MM.1S (cell line): Measurements from ENCODE around the gene DNM1L.

Source experiments
- DNase-seq: peaks from one replicate; pipeline ENCODE4 v3.0.0-alpha.2; 2015
- H2AFZ ChIP-seq: fragments of 300-600 bp; sonication (generic); 2 replicates; pipeline ENCODE4 v1.6.0; 2016; ENCODE audit warnings: antibody characterized with exemption, low read length
- H3F3A ChIP-seq: fragments of 300-600 bp; sonication (generic); 2 replicates; pipeline ENCODE4 v1.6.1; 2016; ENCODE audit warnings: mild to moderate bottlenecking, antibody characterized with exemption, low read length, moderate library complexity, mixed read lengths; ENCODE audit not compliant: insufficient read depth
- H3K27ac ChIP-seq: fragments of 300-600 bp; sonication (generic); 2 replicates; pipeline ENCODE4 v1.5.1; 2016; ENCODE audit warnings: mild to moderate bottlenecking, low read length
- H3K27me3 ChIP-seq: fragments of 300-600 bp; sonication (generic); replicated peaks from 2 replicates; pipeline ENCODE4 v1.6.0; 2016; ENCODE audit warnings: low read length; ENCODE audit not compliant: insufficient read depth
- H3K36me3 ChIP-seq: fragments of 300-600 bp; sonication (generic); replicated peaks from 2 replicates; pipeline ENCODE4 v1.6.1; 2016; ENCODE audit warnings: mild to moderate bottlenecking, low read length, mixed read lengths; ENCODE audit not compliant: insufficient read depth
- H3K4me1 ChIP-seq: fragments of 300-600 bp; sonication (generic); 2 replicates; pipeline ENCODE4 v1.6.1; 2016; ENCODE audit warnings: low read length, mixed read lengths
- H3K4me2 ChIP-seq: fragments of 300-600 bp; sonication (generic); 2 replicates; pipeline ENCODE4 v1.6.0; 2016; ENCODE audit warnings: low read depth, low read length
- H3K4me3 ChIP-seq: fragments of 300-600 bp; sonication (generic); 2 replicates; pipeline ENCODE4 v1.5.1; 2016; ENCODE audit warnings: low read length, mixed read lengths
- H3K79me2 ChIP-seq: fragments of 300-600 bp; sonication (generic); 2 replicates; pipeline ENCODE4 v1.6.1; 2016; ENCODE audit warnings: mixed run types, low read length, mixed read lengths
- H3K9ac ChIP-seq: fragments of 300-600 bp; sonication (generic); 2 replicates; pipeline ENCODE4 v1.6.1; 2016; ENCODE audit warnings: low read length, mixed read lengths
- H3K9me2 ChIP-seq: fragments of 300-600 bp; sonication (generic); replicated peaks from 2 replicates; pipeline ENCODE4 v1.6.1; 2016; ENCODE audit warnings: mild to moderate bottlenecking, low read length, mixed read lengths; ENCODE audit not compliant: insufficient read depth
- H3K9me3 ChIP-seq: fragments of 300-600 bp; sonication (generic); replicated peaks from 2 replicates; pipeline ENCODE4 v1.6.1; 2016; ENCODE audit warnings: mild to moderate bottlenecking, low read length, mixed read lengths; ENCODE audit not compliant: insufficient read depth
- H4K20me1 ChIP-seq: fragments of 300-600 bp; sonication (generic); 2 replicates; pipeline ENCODE4 v1.6.1; 2016; ENCODE audit warnings: mild to moderate bottlenecking, low read length, moderate library complexity, mixed read lengths; ENCODE audit not compliant: insufficient read depth
- CTCF ChIP-seq: fragments of 300-600 bp; sonication (generic); IDR thresholded peaks from 2 replicates; pipeline ENCODE4 v1.5.1; 2016; ENCODE audit warnings: antibody characterized with exemption, low read length, mixed read lengths
- EZH2 ChIP-seq: fragments of 300-600 bp; sonication (generic); optimal IDR thresholded peaks from 2 replicates; pipeline ENCODE3; 2017; ENCODE audit warnings: low read depth, mild to moderate bottlenecking, antibody characterized with exemption, low read length, mixed read lengths
- EZH2phosphoT487 ChIP-seq: fragments of 300-600 bp; sonication (generic); IDR thresholded peaks from 2 replicates; pipeline ENCODE4 v1.6.1; 2018; ENCODE audit warnings: antibody characterized with exemption, low read length

Gene DNM1L

GRCh38 chr12:32794281-32794680 is 115.2 kb downstream of the DNM1L start:
- Histone ChIP-seq H3F3A (peaks cover 3% of the 10 kb centered on the region; the same call in 1 of the 2 replicates), H3K9me2 (no peaks in the 10 kb centered on the region), H3K36me3 (peaks cover 10% of the 10 kb centered on the region; the same call in 1 of the 2 replicates), H3K9ac (no peak overlapping the region), H3K4me1 (no peaks in the 10 kb centered on the region), H3K27ac (no peak overlapping the region), H4K20me1 (no peaks in the 10 kb centered on the region; the same call in 1 of the 2 replicates), H3K4me2 (no peak overlapping the region), H3K79me2 (peaks cover 5% of the 10 kb centered on the region; the same call in 1 of the 2 replicates), H2AFZ (no peak overlapping the region), H3K4me3 (no peak overlapping the region), H3K9me3 (no peaks in the 10 kb centered on the region), H3K27me3 (no peaks in the 10 kb centered on the region)
- TF ChIP-seq EZH2phosphoT487, result no peak
- TF ChIP-seq CTCF, result no peak
- TF ChIP-seq EZH2, result no peak
- DNase-seq, result no peak
